Measurements from ENCODE around the gene RHOB.

RHOB gene

GRCh38 chr2:20471902-20472559, 25.2 kb downstream of the RHOB start:
- no peak for TF ChIP-seq CTCF (IDR thresholded peaks at IDR 0.05; ENCODE audit: low read depth, low read length)
- H3K4me3 ChIP-seq (ENCODE audit: low read depth, low read length): no peak overlapping the region

GRCh38 chr2:20472569-20472968, 25.7 kb downstream of the RHOB start:
- no peak overlapping the region for H3K4me3 ChIP-seq (ENCODE audit: low read depth, low read length)
- TF ChIP-seq CTCF (IDR thresholded peaks at IDR 0.05; ENCODE audit: low read depth, low read length): no peak

- no peak overlapping the region for H3K4me3 ChIP-seq (ENCODE audit: low read depth, low read length)
- TF ChIP-seq CTCF (IDR thresholded peaks at IDR 0.05; ENCODE audit: low read depth, low read length): no peak
Observed at GRCh38 chr2:20473128-20473527, 26.3 kb downstream of the RHOB start.

- no peak for TF ChIP-seq CTCF (IDR thresholded peaks at IDR 0.05; ENCODE audit: low read depth, low read length)
- no peak overlapping the region for H3K4me3 ChIP-seq (ENCODE audit: low read depth, low read length)
Observed at GRCh38 chr2:20474757-20475566, 28.1 kb downstream of the RHOB start.

GRCh38 chr2:20475567-20475952, 28.7 kb downstream of the RHOB start:
- no peak overlapping the region for H3K4me3 ChIP-seq (ENCODE audit: low read depth, low read length)
- TF ChIP-seq CTCF (IDR thresholded peaks at IDR 0.05; ENCODE audit: low read depth, low read length): no peak

- no peak for TF ChIP-seq CTCF (IDR thresholded peaks at IDR 0.05; ENCODE audit: low read depth, low read length)
Observed at GRCh38 chr2:20476481-20476880, 29.6 kb downstream of the RHOB start.

GRCh38 chr2:20476950-20477349, 30.1 kb downstream of the RHOB start:
- H3K4me3 ChIP-seq (ENCODE audit: low read depth, low read length): no peak overlapping the region
- no peak for TF ChIP-seq CTCF (IDR thresholded peaks at IDR 0.05; ENCODE audit: low read depth, low read length)

More at GRCh38 chr2:20476481-20476880, 29.6 kb downstream of the RHOB start:
- H3K4me3 ChIP-seq (ENCODE audit: low read depth, low read length): no peak overlapping the region
